Superior temporal gyrus (tissue), 1 donor: Measurements from ENCODE around the gene PDE8A.
A peak's percentile ranks its signal among the peaks of the same experiment; 100 is the strongest.

Source experiments
- DNase-seq: peaks from one replicate; pipeline ENCODE4 v3.0.0-alpha.2; 2016; ENCODE audit errors: extremely low spot score

The PDE8A gene

GRCh38 chr15:85031944-85032558 lies 50.4 kb downstream of the PDE8A start:
- DNase-seq: no peak

- DNase-seq: peak; percentile 26
These were observed 51.5 kb downstream of the PDE8A start for GRCh38 chr15:85033148-85033547.

DNA sequence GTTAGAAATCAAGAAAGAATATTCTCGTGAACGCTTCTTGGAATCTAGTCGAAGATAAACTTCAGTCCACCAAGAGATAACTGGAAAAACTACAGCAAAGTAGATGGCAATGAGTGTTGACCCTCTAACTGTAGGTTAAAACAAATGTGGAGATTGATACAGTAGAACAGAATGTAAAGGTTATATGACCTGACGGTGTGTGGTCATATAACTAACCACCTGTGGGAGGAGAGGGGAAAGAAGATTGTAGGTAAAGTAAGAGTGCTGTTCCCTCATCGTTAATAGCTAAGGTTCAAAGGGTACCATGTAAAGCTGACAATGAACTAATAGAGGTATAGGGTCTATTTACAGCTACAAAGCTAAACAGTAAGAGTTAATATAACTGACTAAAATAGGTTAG lies 52.6 kb downstream of the PDE8A start:
- no peak for DNase-seq

DNA sequence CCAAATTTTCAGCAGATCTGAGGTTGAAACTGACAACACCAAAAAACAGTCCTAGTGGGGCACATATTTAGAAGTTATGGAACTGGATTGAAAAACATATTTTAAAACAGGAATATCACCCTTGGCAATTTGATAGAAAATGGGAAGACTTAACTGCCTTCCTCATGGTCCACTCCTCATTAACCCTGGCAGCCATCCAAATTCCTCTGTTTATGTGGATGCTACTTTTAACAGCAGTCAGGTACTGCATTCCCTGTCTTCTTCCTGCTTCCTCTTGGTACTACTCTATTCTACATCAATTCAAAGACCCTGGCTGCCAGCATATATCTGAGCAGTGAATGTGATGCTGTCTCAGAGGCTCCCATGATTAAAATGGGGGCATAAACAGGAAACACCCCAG lies 54.3 kb downstream of the PDE8A start:
- DNase-seq: peak; percentile 59

DNA sequence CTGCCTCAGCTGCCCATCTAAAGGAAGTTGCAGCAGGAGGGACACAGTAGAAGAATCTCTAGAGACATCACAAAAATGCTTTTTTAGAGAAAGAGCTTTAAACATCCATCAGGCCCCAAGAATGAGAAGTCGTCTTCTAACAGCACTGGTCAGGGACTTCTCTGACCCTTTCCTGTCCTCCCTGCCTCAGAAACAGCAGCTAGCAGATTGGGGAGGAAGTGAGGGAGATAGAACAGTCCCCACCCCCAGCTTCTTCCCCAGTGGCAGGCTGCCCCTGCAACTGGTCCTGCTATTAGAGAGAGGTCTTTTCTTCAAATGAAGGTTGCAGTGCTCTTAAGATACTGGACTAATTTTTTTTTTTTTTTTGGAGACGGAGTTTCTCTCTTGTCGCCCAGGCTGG lies 55.1 kb downstream of the PDE8A start:
- peak; percentile 54 for DNase-seq

- DNase-seq: peak; percentile 84
These were observed 56.0 kb downstream of the PDE8A start for GRCh38 chr15:85037641-85038040.

GRCh38 chr15:85041230-85041629 lies 59.6 kb downstream of the PDE8A start:
- DNase-seq: peak; percentile 64

- DNase-seq: peak; percentile 94
These were observed 62.7 kb downstream of the PDE8A start for GRCh38 chr15:85044251-85044853.

DNA sequence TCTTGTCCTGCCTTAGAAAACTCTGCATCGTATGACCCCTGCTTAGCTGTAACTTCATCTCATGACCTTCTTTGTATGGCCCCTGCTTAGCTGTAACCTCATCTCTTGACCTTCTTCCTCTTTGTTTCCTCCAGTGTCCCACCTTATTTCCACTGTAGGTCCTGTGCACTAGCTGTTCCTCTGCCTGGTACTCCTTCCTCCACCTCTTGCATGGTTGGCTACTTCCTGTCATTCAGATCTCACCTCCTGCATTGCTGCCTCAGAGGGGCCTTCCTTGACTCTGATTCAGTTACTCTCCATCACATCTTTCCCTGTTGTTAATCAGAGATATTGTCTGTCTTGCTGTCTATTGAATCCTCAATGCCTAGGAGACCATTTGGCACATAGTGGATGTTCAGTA lies 63.2 kb downstream of the PDE8A start:
- DNase-seq: peak; percentile 66

- peak; percentile 60 for DNase-seq
These were observed 64.0 kb downstream of the PDE8A start for GRCh38 chr15:85045615-85046014.

- peak; percentile 70 for DNase-seq
These were observed 65.8 kb downstream of the PDE8A start for GRCh38 chr15:85047271-85047948.

DNA sequence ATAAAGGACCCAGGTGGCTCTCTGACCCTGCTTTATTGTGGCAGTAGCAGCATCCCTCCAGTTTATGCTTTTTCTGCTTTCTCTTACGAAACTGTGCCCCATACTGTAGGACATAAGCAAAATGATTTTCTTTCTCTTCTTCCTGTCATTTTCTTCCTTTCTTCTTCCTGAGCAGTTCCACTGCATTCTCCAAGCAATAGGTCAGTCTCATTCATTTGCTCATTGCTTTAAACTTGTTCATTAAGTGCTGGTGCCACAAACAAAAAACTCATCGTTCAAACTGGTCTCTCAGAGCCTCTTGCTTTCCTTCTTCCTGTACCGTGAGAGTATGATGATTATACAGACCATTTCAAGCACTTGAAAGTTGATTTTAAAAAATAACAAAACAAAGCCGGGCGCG lies 66.8 kb downstream of the PDE8A start:
- DNase-seq: peak; percentile 32

- no peak for DNase-seq
These were observed 68.1 kb downstream of the PDE8A start for GRCh38 chr15:85049805-85050204.

- DNase-seq: no peak
These were observed 78.1 kb downstream of the PDE8A start for GRCh38 chr15:85059734-85060133.

GRCh38 chr15:85062560-85062959 lies 80.9 kb downstream of the PDE8A start:
- DNase-seq: no peak

DNA sequence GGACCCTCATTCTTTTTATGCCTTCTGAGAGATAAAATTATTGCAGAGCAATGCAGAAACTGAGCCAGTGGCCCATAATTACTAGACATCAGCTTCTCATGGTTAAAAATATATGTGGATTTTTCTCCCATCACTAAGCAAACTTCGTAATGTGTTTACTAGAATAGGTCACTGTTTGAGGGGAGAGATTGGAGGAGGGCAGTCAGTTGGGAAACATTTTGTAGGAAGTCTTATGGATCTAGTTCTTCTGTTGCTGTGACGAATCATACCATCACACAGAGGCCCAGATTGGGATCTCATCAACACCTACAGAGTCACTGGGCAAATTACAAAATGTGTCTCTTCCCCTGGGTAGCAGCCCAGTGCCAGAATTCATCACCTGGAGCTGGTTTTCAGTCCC lies 81.4 kb downstream of the PDE8A start:
- DNase-seq: no peak

DNA sequence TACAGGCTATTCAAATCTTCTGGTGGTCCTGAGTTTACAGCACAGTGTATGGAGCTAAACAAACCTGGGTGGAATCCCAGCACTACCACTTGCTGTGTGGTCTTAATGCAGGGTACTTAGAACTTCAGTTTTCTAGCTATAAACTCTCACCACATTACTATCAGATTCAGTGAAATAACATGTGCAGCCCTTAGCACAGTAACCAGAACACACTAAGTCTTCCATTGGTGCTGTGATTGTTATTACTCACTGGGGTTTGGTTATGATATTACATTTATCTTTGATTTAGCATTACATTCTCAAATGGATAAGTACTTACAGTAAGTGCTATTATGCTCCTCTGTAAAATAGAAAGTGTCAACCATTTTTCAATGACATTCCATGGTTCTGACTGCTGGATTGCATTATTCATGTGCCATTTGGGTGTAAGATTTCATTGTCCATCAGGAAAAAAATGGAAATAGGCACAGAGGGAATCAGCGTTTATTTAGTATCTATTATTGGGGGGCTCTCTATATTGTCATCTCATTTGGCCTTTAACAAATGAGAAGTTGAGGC lies 81.9 kb downstream of the PDE8A start:
- DNase-seq: no peak

DNA sequence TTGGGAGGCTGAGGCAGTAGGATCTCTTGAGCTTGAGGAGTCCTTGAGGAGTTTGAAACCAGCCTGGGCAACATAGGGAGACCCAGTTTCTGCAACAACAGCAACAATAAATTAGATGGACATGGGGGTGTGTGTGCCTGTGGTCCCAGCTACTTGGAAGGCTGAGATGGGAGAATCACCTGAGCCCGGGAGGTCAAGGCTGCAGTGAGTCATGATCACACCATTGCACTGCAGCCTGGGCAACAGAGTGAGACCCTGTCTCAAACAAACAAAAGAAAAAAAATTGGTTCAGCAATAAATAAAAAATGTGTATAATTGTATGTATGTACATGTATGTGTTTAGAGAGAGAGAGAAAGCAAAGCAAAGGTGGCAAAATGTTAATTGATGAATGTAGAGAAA lies 83.1 kb downstream of the PDE8A start:
- DNase-seq: no peak

GRCh38 chr15:85071061-85071460 lies 89.4 kb downstream of the PDE8A start:
- no peak for DNase-seq

- no peak for DNase-seq
These were observed 89.8 kb downstream of the PDE8A start for GRCh38 chr15:85071504-85071903.

- DNase-seq: no peak
These were observed 91.3 kb downstream of the PDE8A start for GRCh38 chr15:85072917-85073316.

DNA sequence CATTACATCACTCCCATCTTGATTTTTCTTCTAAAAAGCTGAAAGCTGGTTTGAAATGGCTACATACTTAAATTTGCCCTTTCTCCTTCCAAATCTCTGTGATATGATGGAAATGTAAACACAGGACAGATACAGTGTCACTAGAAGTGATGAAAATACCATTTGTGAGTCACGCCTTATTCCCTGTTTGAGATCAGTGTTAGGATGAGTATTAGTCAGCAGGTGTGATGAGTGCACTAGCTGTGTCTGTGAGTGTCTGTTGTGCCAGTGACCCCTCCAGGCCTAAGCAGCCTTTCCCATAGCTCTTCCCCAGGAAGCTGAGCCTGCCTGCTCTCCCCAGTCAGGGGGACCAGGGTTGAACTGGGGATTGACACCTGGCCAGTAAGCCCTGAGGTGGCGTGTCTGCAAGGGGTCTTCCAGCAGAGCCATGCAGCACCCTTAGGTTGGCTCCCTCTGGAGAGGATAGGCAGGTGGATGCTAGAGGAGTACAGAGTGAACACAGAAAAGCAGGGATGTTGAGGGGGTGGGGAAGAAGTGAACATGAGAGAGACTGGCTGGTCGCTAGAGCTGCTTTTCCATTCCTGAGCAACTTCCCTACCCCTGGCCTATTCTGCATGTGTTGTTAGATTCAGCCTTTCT lies 92.0 kb downstream of the PDE8A start:
- DNase-seq: no peak

DNA sequence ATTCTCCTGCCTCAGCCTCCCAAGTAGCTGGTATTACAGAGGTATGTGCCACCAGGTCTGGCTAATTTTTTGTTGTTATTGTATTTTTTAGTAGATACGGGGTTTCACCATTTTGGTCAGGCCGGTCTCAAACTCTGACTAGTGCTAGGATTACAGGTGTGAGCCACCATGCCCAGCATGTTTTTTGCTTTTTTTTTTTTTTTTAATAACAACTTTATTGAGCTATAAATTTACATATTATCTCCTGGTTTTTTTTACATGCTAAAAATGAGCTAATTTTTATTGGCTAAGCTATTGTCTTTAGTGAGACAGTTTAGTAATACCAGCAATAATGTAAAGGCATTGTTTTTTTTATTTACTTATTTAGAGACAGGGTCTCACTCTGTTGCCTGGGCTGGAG lies 105.2 kb downstream of the PDE8A start:
- DNase-seq: no peak
